HCT116 (cell line): ENCODE results near the gene SLC37A3.

Source experiments
- EZH2phosphoT487 ChIP-seq: fragments of 200-600 bp; IDR thresholded peaks from 2 replicates; pipeline ENCODE4 v1.6.1; 2018; ENCODE audit warnings: antibody characterized with exemption, borderline replicate concordance
- FOSL1 ChIP-seq: IDR thresholded peaks from 2 replicates; pipeline ENCODE4 v1.6.1; 2012; ENCODE audit warnings: low read depth
- JUND ChIP-seq: IDR thresholded peaks from 2 replicates; pipeline ENCODE4 v1.6.1; 2012
- POLR2A ChIP-seq: IDR thresholded peaks from 2 replicates; pipeline ENCODE4 v1.7.0; 2011; ENCODE audit warnings: borderline replicate concordance; ENCODE audit not compliant: insufficient read depth, insufficient read length; ENCODE audit errors: extremely low read depth
- RAD21 ChIP-seq: IDR thresholded peaks from 2 replicates; pipeline ENCODE4 v1.6.1; 2012; ENCODE audit warnings: low read depth, mild to moderate bottlenecking
- REST ChIP-seq: IDR thresholded peaks from 2 replicates; pipeline ENCODE4 v1.6.1; 2012; ENCODE audit warnings: low read depth
- SIN3A ChIP-seq: IDR thresholded peaks from 2 replicates; pipeline ENCODE4 v1.6.1; 2012; ENCODE audit warnings: low read depth
- YY1 ChIP-seq: IDR thresholded peaks from 2 replicates; pipeline ENCODE4 v1.6.1; 2011; ENCODE audit warnings: low read length, low read depth, moderate library complexity, mild to moderate bottlenecking; ENCODE audit not compliant: insufficient replicate concordance; ENCODE audit errors: extremely low read depth
- TF ChIP-seq, protein P1 (sequence below), 3 experiments: fragments of 200-600 bp in 1 of 3; sonication (generic) in 1 of 3; IDR thresholded peaks in 2 of 3; conservative IDR thresholded peaks in 1 of 3; 2 replicates each; pipeline ENCODE4 v1.5.1; 2012 to 2017; ENCODE audit warnings: low read depth in 2 of 3, low read length in 2 of 3, antibody characterized with exemption in 1 of 3, borderline replicate concordance in 1 of 3, control low read depth in 1 of 3, mild to moderate bottlenecking in 1 of 3, mixed read lengths in 1 of 3, mixed run types in 1 of 3, moderate library complexity in 1 of 3; ENCODE audit not compliant: insufficient read depth in 1 of 3
- TF ChIP-seq, protein P2 (sequence below): IDR thresholded peaks from 2 replicates; pipeline ENCODE4 v1.6.1; 2012

DNA sequence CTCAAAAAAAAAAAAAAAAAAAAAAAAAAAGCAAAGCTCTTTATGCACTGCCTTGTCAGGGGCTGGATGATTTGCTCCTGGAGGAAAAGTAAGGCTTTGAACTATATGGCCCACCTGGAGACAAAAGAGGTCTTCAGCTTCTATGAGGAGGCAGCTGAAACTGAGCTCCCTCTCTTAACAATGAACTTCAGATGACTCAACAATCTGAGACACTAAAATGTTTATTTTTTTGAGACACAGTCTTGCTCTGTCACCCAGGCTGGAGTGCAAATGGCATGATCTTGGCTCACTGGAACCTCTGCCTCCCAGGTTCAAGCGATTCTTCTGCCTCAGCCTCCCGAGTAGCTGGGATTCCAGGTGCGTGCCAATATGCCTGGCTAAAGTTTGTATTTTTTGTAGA is 42.3 kb upstream of the SLC37A3 start:
- TF ChIP-seq YY1 (no peak), EZH2phosphoT487 (no peak), POLR2A (no peak), JUND (no peak), REST (no peak), RAD21 (no peak), FOSL1 (no peak), SIN3A (no peak)
- TF ChIP-seq, protein P1, sequence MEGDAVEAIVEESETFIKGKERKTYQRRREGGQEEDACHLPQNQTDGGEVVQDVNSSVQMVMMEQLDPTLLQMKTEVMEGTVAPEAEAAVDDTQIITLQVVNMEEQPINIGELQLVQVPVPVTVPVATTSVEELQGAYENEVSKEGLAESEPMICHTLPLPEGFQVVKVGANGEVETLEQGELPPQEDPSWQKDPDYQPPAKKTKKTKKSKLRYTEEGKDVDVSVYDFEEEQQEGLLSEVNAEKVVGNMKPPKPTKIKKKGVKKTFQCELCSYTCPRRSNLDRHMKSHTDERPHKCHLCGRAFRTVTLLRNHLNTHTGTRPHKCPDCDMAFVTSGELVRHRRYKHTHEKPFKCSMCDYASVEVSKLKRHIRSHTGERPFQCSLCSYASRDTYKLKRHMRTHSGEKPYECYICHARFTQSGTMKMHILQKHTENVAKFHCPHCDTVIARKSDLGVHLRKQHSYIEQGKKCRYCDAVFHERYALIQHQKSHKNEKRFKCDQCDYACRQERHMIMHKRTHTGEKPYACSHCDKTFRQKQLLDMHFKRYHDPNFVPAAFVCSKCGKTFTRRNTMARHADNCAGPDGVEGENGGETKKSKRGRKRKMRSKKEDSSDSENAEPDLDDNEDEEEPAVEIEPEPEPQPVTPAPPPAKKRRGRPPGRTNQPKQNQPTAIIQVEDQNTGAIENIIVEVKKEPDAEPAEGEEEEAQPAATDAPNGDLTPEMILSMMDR (IDR thresholded peaks at IDR 0.05 in 2 of 3, conservative IDR thresholded peaks at IDR 0.05 in 1 of 3; ENCODE audit: borderline replicate concordance in 1 of 3, insufficient read depth in 1 of 3, low read depth in 2 of 3, low read length in 2 of 3), result no peak
- TF ChIP-seq, protein P2, sequence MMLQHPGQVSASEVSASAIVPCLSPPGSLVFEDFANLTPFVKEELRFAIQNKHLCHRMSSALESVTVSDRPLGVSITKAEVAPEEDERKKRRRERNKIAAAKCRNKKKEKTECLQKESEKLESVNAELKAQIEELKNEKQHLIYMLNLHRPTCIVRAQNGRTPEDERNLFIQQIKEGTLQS, result no peak
